ENCODE measurements around the gene OBP2B. TPM values are rescaled to one million over a fixed set of nuclear protein-coding genes. Genes with fewer than 3 reads are reported as not detected.

The OBP2B gene
- total RNA-seq, 1 experiment from 2014 or later, result not detected

DNA sequence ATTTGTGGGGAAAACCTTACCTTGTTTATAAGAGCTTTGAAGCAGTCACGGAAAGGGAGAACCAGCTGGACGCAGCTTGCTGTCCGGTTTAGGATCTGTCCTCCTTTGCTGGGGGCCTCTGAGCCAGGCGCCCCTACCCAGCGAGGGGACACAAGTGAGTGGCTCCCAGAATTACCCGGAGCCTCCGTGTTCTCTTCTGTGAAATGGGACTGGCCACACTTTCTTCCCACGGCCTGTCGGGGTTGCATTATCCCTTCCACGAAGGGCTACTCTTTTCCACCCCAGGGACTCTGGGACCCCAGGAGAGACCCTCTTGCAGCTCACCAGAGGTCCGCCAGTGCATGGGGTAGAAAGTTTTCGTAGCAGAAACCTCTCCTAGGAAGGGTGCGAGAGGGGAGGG, 44.9 kb downstream of the OBP2B start:
- ChIA-PET CTCF (no interaction called here), POLR2A (ENCODE audit: unreplicated experiment) (interaction anchor here (0.6 kb wide), 1 partner anchor 21 kb away, joined by 3 read pairs; no protein-coding TSS in a partner anchor)
- no peak overlapping the region for H3K27ac ChIP-seq
- H3K79me2 ChIP-seq (ENCODE audit: low read depth), result no peaks in the 10 kb centered on the region
- H2AFZ ChIP-seq, result no peak overlapping the region
- DNase-seq, result peak in 1 of 2 experiments; percentile 32
- H4K20me1 ChIP-seq (ENCODE audit: insufficient read depth), result no peaks in the 10 kb centered on the region
- no TSS peak for BruUV-seq (replicated peaks)
- H3K9me3 ChIP-seq (ENCODE audit: insufficient read depth, low read depth), result no peaks in the 10 kb centered on the region
- H3F3A ChIP-seq (ENCODE audit: insufficient read depth, low read depth), result peaks cover 4% of the 10 kb centered on the region; the same call in 1 of the 2 replicates
- intact Hi-C loops (cut with micrococcal nuclease; ENCODE audit: unreplicated experiment), result no loop called here
- H3K4me2 ChIP-seq, result no peak overlapping the region
- H3K4me3 ChIP-seq, result no peak overlapping the region
- no peaks in the 10 kb centered on the region for H3K9me2 ChIP-seq (ENCODE audit: insufficient read depth)
- TF ChIP-seq, protein P1, sequence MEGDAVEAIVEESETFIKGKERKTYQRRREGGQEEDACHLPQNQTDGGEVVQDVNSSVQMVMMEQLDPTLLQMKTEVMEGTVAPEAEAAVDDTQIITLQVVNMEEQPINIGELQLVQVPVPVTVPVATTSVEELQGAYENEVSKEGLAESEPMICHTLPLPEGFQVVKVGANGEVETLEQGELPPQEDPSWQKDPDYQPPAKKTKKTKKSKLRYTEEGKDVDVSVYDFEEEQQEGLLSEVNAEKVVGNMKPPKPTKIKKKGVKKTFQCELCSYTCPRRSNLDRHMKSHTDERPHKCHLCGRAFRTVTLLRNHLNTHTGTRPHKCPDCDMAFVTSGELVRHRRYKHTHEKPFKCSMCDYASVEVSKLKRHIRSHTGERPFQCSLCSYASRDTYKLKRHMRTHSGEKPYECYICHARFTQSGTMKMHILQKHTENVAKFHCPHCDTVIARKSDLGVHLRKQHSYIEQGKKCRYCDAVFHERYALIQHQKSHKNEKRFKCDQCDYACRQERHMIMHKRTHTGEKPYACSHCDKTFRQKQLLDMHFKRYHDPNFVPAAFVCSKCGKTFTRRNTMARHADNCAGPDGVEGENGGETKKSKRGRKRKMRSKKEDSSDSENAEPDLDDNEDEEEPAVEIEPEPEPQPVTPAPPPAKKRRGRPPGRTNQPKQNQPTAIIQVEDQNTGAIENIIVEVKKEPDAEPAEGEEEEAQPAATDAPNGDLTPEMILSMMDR (conservative IDR thresholded peaks at IDR 0.05), result no peak
- TF ChIP-seq EZH2 (IDR thresholded peaks at IDR 0.05; ENCODE audit: low read depth), result no peak
- no peaks in the 10 kb centered on the region for H3K36me3 ChIP-seq (ENCODE audit: low read depth)
- no peaks in the 10 kb centered on the region for H3K4me1 ChIP-seq (replicated peaks; ENCODE audit: insufficient read depth)
- peaks cover 6% of the 10 kb centered on the region; the same call in 1 of the 2 replicates for H3K27me3 ChIP-seq (ENCODE audit: insufficient read depth, low read depth)

DNA sequence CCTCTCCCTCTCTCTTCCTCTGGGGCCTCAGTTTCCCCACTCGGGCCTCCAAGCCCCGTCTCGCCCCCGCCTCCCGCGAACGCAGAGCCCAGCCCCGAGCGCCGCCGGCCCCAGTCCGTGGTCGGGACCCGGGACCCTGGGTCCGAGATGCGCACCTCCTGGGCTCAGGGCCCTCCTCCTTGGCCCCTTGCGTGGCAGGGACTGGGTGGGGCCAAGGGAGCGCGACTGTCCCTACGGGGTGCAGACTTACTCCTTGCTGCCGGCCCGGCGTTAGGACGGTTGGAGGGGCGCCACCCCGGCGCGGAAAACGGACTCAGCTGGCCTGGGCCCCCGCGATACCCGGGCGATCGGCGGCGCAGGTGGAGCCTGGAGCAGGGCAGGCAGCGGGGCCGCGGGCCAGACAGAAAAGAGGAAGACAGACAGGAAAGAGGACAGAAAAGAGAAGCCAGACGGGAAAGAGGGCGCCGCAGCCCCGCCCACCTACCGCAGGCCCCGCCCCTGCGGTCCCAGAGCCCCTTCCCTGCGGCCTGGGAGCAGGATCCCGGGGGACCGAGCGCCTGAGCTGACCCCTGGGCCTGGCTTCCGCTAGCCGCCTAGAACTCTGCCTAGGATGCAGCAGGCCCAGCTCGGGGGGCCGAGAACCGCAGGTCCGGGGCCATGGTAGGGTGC, 45.4 kb downstream of the OBP2B start, which contains the start of gene GBGT1:
Gene GBGT1 (minus strand): TSS at position 411 of the 669 bp plus-strand sequence. CDS start 1,502 bp downstream, outside the sequence.
- BruUV-seq (replicated peaks), result no TSS peak
- Histone ChIP-seq H3K36me3 (ENCODE audit: low read depth) (no peaks in the 10 kb centered on the region), H3K27me3 (ENCODE audit: insufficient read depth, low read depth) (peaks cover 12% of the 10 kb centered on the region; the same call in 1 of the 2 replicates), H3K9me3 (ENCODE audit: insufficient read depth, low read depth) (no peaks in the 10 kb centered on the region), H3K79me2 (ENCODE audit: low read depth) (no peaks in the 10 kb centered on the region), H3K4me2 (no peak within 1 kb of the TSS), H2AFZ (no peak within 1 kb of the TSS), H3K4me1 (replicated peaks; ENCODE audit: insufficient read depth) (no peaks in the 10 kb centered on the region), H3K4me3 (no peak within 1 kb of the TSS), H3K27ac (no peak within 1 kb of the TSS), H3K9me2 (ENCODE audit: insufficient read depth) (no peaks in the 10 kb centered on the region), H4K20me1 (ENCODE audit: insufficient read depth) (no peaks in the 10 kb centered on the region), H3F3A (ENCODE audit: insufficient read depth, low read depth) (peaks cover 4% of the 10 kb centered on the region; the same call in 1 of the 2 replicates)
- intact Hi-C loops (cut with micrococcal nuclease; ENCODE audit: unreplicated experiment), result no loop called here
- peak; percentile 3 to 41 for DNase-seq
- POLR2A ChIA-PET (ENCODE audit: unreplicated experiment), result no interaction called here
- TF ChIP-seq, protein P1 (conservative IDR thresholded peaks at IDR 0.05), result no peak
- TF ChIP-seq EZH2 (IDR thresholded peaks at IDR 0.05; ENCODE audit: low read depth), result no peak
- CTCF ChIA-PET, result no interaction called here

DNA sequence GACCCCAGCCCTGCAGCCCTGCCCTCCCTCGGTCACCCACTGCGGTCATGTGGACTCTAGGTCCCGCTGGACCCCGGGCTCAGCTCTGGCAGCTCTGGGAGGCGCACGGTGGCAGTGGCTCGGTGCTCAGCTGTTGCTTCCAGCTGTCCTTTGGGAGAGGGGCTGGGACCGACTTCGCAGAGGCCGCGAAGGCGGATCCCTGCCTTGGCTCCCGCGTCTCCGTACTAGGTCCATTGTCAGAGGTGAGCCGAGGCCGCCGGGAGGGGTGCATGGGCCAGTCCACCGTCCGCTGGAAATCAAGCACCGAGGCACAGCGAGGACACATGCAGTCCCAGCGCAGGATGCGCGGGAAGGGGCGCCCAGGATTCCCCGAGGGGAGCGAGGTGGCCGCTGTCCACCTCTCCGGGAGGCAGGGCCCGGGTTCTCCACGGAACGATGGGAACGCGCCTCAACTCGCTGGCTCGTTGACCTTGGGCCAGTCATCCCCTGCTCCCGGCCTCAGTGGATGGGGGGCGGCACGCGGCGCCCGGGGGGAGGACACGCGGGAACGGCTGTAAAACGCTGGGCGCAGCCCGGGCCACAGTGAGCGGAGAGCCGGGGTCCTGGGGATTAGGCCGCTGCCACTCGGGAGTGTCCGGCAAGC, 46.1 kb downstream of the OBP2B start:
- Histone ChIP-seq H3K27ac (no peak overlapping the region), H3K27me3 (ENCODE audit: insufficient read depth, low read depth) (peaks cover 17% of the 10 kb centered on the region), H3K79me2 (ENCODE audit: low read depth) (no peaks in the 10 kb centered on the region), H2AFZ (no peak overlapping the region), H3K4me3 (no peak overlapping the region), H3F3A (ENCODE audit: insufficient read depth, low read depth) (peaks cover 4% of the 10 kb centered on the region; the same call in 1 of the 2 replicates), H3K4me1 (replicated peaks; ENCODE audit: insufficient read depth) (no peaks in the 10 kb centered on the region), H3K9me3 (ENCODE audit: insufficient read depth, low read depth) (no peaks in the 10 kb centered on the region), H3K9me2 (ENCODE audit: insufficient read depth) (no peaks in the 10 kb centered on the region), H4K20me1 (ENCODE audit: insufficient read depth) (no peaks in the 10 kb centered on the region), H3K4me2 (no peak overlapping the region), H3K36me3 (ENCODE audit: low read depth) (no peaks in the 10 kb centered on the region)
- TF ChIP-seq, protein P1 (conservative IDR thresholded peaks at IDR 0.05), result no peak
- TF ChIP-seq EZH2 (IDR thresholded peaks at IDR 0.05; ENCODE audit: low read depth), result no peak
- intact Hi-C loops (cut with micrococcal nuclease; ENCODE audit: unreplicated experiment), result no loop called here
- POLR2A ChIA-PET (ENCODE audit: unreplicated experiment), result no interaction called here
- no peak for DNase-seq
- CTCF ChIA-PET, result no interaction called here
- BruUV-seq (replicated peaks), result no TSS peak

All from PC-9 (cell line).